Esophagus squamous epithelium (tissue), 5 donors: ENCODE measurements around the gene TMEM74B. TPM values are rescaled to one million over a fixed set of nuclear protein-coding genes. Genes with fewer than 3 reads are reported as not detected.
"Not testable (repeated sequence)": the region's sequence is repeated elsewhere in the genome, so short reads cannot be mapped to it uniquely, and the experiment has no call there.

ENCODE experiments used
- DNase-seq: peaks from one replicate; lab custom pipeline; 2025; lab: John Stamatoyannopoulos, UW
- H3K27ac ChIP-seq, 4 donors: fragments of 200-600 bp; sonication (generic); one replicate each; pipeline ENCODE4 v1.5.1; 2016 to 2019; ENCODE audit warnings: mild to moderate bottlenecking in 1 of 4
- H3K27me3 ChIP-seq, 4 donors: fragments of 200-600 bp; sonication (generic); 1 replicate in 3 of 4; 2 replicates in 1 of 4; pipeline versions ENCODE4 v1.5.1 to v1.6.0; 2017 to 2021; ENCODE audit warnings: antibody characterized with exemption in 1 of 4
- H3K36me3 ChIP-seq, 3 donors: fragments of 200-600 bp; sonication (generic); one replicate each; pipeline ENCODE4 v1.5.1; 2016 to 2019
- H3K4me1 ChIP-seq, 3 donors: fragments of 200-600 bp; sonication (generic); one replicate each; pipeline ENCODE4 v1.5.1; 2017 to 2019
- H3K4me3 ChIP-seq, 4 donors: fragments of 200-600 bp; sonication (generic); 1 replicate in 3 of 4; 2 replicates in 1 of 4; pipeline ENCODE4 v1.5.1; 2016 to 2019; ENCODE audit warnings: mild to moderate bottlenecking in 2 of 4, moderate library complexity in 1 of 4
- H3K9me3 ChIP-seq, 3 donors: fragments of 200-600 bp; sonication (generic); one replicate each; pipeline ENCODE4 v1.5.1; 2016 to 2019
- POLR2A ChIP-seq, 4 donors: fragments of 450-650 bp; IDR thresholded peaks; one replicate each; pipeline ENCODE4 v1.6.1; 2017; ENCODE audit warnings: antibody characterized with exemption in 4 of 4, mild to moderate bottlenecking in 4 of 4, moderate library complexity in 3 of 4
- WGBS, 2 donors: methylation state at CpG; one replicate each; pipeline ENCODE4 v1.1.5; 2018; 5-methylcytosine and 5-hydroxymethylcytosine counted together
- intact Hi-C: fragments of 100-400 bp; cut with DNase I; formaldehyde crosslinking; loops from one replicate; pipeline ENCODE4 v1.15.0; 2022
- total RNA-seq, 4 donors: library from RNA; depleted of rRNA; stranded (reverse); fragments of >200 nt; gene quantifications; one replicate each; pipeline ENCODE4 v1.1.0, GENCODE V29; 2016
- TF ChIP-seq, protein P1 (sequence below), 6 experiments: fragments of 450-650 bp in 4 of 6; fragments of 200-600 bp in 2 of 6; sonication (generic) in 2 of 6; IDR thresholded peaks; one replicate each; pipeline ENCODE4 v1.5.1; 2016 to 2019; ENCODE audit warnings: antibody characterized with exemption in 6 of 6, mild to moderate bottlenecking in 4 of 6, moderate library complexity in 4 of 6
- donor health status: DM: yes; HTN: yes; CAD: no.

Gene TMEM74B
- total RNA-seq, 4 donors from 2014 or later: 0.13 to 1.1 (median 0.77) TPM

GRCh38 chr20:1225263-1225782 is 40.5 kb upstream of the TMEM74B start:
- no peak for TF ChIP-seq POLR2A (IDR thresholded peaks at IDR 0.05)
- TF ChIP-seq, protein P1, sequence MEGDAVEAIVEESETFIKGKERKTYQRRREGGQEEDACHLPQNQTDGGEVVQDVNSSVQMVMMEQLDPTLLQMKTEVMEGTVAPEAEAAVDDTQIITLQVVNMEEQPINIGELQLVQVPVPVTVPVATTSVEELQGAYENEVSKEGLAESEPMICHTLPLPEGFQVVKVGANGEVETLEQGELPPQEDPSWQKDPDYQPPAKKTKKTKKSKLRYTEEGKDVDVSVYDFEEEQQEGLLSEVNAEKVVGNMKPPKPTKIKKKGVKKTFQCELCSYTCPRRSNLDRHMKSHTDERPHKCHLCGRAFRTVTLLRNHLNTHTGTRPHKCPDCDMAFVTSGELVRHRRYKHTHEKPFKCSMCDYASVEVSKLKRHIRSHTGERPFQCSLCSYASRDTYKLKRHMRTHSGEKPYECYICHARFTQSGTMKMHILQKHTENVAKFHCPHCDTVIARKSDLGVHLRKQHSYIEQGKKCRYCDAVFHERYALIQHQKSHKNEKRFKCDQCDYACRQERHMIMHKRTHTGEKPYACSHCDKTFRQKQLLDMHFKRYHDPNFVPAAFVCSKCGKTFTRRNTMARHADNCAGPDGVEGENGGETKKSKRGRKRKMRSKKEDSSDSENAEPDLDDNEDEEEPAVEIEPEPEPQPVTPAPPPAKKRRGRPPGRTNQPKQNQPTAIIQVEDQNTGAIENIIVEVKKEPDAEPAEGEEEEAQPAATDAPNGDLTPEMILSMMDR (IDR thresholded peaks at IDR 0.05): no peak
- WGBS, 2 donors: 5 to 13% methylated on average over 15 to 16 of the region's 30 CpGs
- H3K27me3 ChIP-seq: peaks cover 7 to 45% (median 12%) of the 10 kb centered on the region in 4 donors
- H3K4me3 ChIP-seq: peak overlapping the region; percentile 21 to 71 (median 53)
- peaks cover 0 to 8% (median 0%) of the 10 kb centered on the region in 3 donors for H3K9me3 ChIP-seq
- H3K4me1 ChIP-seq: peaks cover 12 to 21% (median 17%) of the 10 kb centered on the region in 3 donors
- peak overlapping the region in 3 of 4 donors; percentile 57 to 63 (median 60) for H3K27ac ChIP-seq
- H3K36me3 ChIP-seq: no peaks in the 10 kb centered on the region
- no peak for DNase-seq
- intact Hi-C loops: no loop called here

DNA sequence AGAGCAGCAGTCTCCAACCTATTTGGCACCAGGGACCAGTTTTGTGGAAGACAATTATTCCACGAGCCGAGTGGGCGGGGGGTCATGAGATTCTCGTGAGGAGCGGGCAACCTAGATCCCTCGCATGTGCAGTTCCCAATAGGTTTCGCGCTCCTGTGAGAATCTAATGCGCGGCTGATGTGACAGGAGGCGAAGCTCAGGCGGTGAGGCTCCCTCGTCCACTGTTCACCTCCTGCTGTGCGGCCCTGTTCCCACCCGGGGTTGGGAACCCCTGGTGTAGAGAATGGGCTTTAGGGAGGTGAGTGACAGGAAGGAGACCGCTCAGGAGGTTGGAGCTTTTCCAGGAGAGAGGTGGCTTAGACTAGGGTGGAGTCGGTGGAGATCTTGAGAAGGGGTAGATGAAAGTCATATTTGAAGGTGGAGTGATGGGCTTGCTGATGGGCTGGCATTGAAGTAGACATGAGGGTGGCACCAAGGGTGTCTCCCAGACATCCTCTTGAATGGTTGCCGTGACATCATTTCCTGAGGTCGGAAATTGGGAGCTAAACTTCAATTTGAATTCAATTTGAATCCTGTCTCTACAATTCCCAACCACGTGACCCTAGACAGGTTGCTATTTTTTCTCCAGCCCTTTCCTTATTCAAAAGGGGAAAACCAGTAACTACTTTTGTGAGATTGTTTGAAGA is 39.6 kb upstream of the TMEM74B start:
- TF ChIP-seq, protein P1 (IDR thresholded peaks at IDR 0.05): no peak
- no peak for TF ChIP-seq POLR2A (IDR thresholded peaks at IDR 0.05)
- peaks cover 0 to 8% (median 0%) of the 10 kb centered on the region in 3 donors for H3K9me3 ChIP-seq
- H3K27ac ChIP-seq: no peak overlapping the region
- DNase-seq: no peak
- WGBS, 2 donors: 60% methylated on average over 5 of the region's 20 CpGs
- H3K4me1 ChIP-seq: peaks cover 12 to 21% (median 17%) of the 10 kb centered on the region in 3 donors
- no peaks in the 10 kb centered on the region for H3K36me3 ChIP-seq
- no peak overlapping the region for H3K4me3 ChIP-seq
- H3K27me3 ChIP-seq: peaks cover 7 to 35% (median 12%) of the 10 kb centered on the region in 4 donors
- intact Hi-C loops: no loop called here

DNA sequence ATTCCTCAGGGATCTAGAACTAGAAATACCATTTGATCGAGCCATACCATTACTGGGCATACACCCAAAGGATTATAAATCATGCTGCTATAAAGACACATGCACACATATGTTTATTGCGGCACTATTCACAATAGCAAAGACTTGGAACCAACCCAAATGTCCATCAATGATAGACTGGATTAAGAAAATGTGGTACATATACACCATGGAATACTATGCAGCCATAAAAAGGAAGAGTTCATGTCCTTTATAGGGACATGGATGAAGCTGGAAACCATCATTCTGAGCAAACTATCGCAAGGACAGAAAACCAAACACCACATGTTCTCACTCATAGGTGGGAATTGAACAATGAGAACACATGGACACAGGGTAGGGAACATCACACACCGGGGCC is 38.0 kb upstream of the TMEM74B start:
- Histone ChIP-seq H3K4me1 (peaks cover 12 to 21% (median 17%) of the 10 kb centered on the region in 3 donors), H3K27me3 (peaks cover 0 to 23% (median 12%) of the 10 kb centered on the region in 4 donors)
- 57 to 68% methylated on average over 4 of the region's 4 CpGs for WGBS, 2 donors
- H3K4me3 ChIP-seq, DNase-seq, intact Hi-C loops, H3K27ac ChIP-seq, H3K9me3 ChIP-seq, H3K36me3 ChIP-seq: not testable (repeated sequence)

GRCh38 chr20:1216527-1217427 is 32.0 kb upstream of the TMEM74B start:
- 62 to 75% methylated on average over 10 to 14 of the region's 19 CpGs for WGBS, 2 donors
- TF ChIP-seq, protein P1 (IDR thresholded peaks at IDR 0.05): peak in 1 of 6 experiments; percentile 10
- DNase-seq, H3K4me1 ChIP-seq, intact Hi-C loops, H3K36me3 ChIP-seq, H3K27ac ChIP-seq, H3K4me3 ChIP-seq, H3K9me3 ChIP-seq: not testable (repeated sequence)
- peaks cover 0 to 50% (median 0%) of the 10 kb centered on the region in 4 donors for H3K27me3 ChIP-seq

DNA sequence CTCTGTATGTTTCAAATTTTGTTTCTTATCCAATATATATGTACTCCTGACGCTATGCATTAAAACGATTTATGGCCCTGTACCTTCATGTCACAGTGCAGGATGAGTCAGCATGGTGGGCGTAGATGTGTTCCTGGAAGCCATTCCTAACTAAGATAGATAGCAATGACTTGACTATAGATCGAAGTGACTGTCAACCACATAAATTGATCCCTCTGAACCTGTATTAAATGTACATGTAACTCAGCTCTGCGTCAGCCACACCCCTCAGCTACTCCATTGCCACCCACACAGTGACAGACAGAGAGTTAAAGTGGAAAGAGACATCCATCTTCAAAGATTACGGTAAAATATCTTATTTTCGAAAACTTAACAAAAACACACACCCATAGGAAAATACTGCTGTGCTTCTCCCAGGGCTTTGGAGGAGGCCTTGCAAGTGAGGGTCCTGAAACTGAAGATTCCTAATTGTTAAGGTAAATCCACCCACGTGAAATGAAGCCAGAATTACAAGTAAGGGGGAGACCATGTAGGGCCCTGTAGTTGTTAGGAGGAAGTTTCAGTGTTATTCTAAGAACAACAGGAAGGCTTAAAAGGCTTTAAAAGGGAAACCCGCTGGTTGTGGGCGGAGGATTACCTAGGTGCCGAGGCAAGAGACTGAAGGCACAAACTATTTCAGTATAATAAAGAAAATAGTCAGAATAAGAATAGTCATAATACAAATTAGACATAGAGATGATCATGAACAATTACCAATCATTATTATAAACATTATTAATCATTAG is 30.8 kb upstream of the TMEM74B start:
- H3K9me3 ChIP-seq: no peaks in the 10 kb centered on the region
- H3K4me1 ChIP-seq: peaks cover 0 to 5% (median 5%) of the 10 kb centered on the region in 3 donors
- no peak for DNase-seq
- peaks cover 0 to 57% (median 0%) of the 10 kb centered on the region in 4 donors for H3K27me3 ChIP-seq
- 54 to 58% methylated on average over 11 of the region's 11 CpGs for WGBS, 2 donors
- intact Hi-C loops: no loop called here
- TF ChIP-seq, protein P1 (IDR thresholded peaks at IDR 0.05): no peak
- no peak for TF ChIP-seq POLR2A (IDR thresholded peaks at IDR 0.05)
- no peak overlapping the region for H3K27ac ChIP-seq
- no peaks in the 10 kb centered on the region for H3K36me3 ChIP-seq
- H3K4me3 ChIP-seq: no peak overlapping the region
